Bronchial epithelial cell (primary cell): Measurements from ENCODE around the gene TUBB4A. TPM values are rescaled to one million over a fixed set of nuclear protein-coding genes. Genes with fewer than 3 reads are reported as not detected.

Source experiments
- DNase-seq: peaks from one replicate; pipeline ENCODE4 v3.0.0-alpha.2; 2010; ENCODE audit warnings: low read depth
- FAIRE-seq: peaks from 2 replicates; lab custom pipeline; 2011; peaks lifted over from hg19 to GRCh38; lab: Jason Lieb, UNC
- H3K27me3 ChIP-seq: 2 replicates; pipeline ENCODE4 v1.5.1; 2011; ENCODE audit warnings: low read length; ENCODE audit not compliant: control insufficient read depth, insufficient read depth
- H3K36me3 ChIP-seq: 2 replicates; pipeline ENCODE4 v1.5.1; 2011; ENCODE audit warnings: low read length; ENCODE audit not compliant: control insufficient read depth, insufficient read depth
- H3K4me3 ChIP-seq: 2 replicates; pipeline ENCODE4 v1.5.1; 2011; ENCODE audit warnings: mild to moderate bottlenecking, low read depth, low read length, control low read depth
- CTCF ChIP-seq: IDR thresholded peaks from 2 replicates; pipeline ENCODE4 v1.5.1; 2011; ENCODE audit warnings: mild to moderate bottlenecking, moderate library complexity, low read length, control low read depth, inconsistent platforms; ENCODE audit not compliant: insufficient read depth, severe bottlenecking
- total RNA-seq: library from RNA; depleted of rRNA; stranded (reverse); fragments of >200 nt; gene quantifications from 2 replicates; pipeline ENCODE4 v1.2.1, GENCODE V29; 2014

Gene TUBB4A
- total RNA-seq, 1 donor from 2014 or later = not detected

GRCh38 chr19:6531956-6532243 is 29.8 kb upstream of the TUBB4A start:
- Histone ChIP-seq H3K4me3 (peak overlapping the region; percentile 62), H3K36me3 (no peaks in the 10 kb centered on the region), H3K27me3 (no peaks in the 10 kb centered on the region)
- no peak for FAIRE-seq
- TF ChIP-seq CTCF = no peak
- DNase-seq = no peak

- Histone ChIP-seq H3K36me3 (no peaks in the 10 kb centered on the region), H3K27me3 (no peaks in the 10 kb centered on the region), H3K4me3 (peak overlapping the region; percentile 62)
- no peak for DNase-seq
- no peak for FAIRE-seq
- TF ChIP-seq CTCF = no peak
Measured at GRCh38 chr19:6531163-6531955, 29.2 kb upstream of the TUBB4A start.

GRCh38 chr19:6530386-6531162 is 28.5 kb upstream of the TUBB4A start, which contains the start of gene TNFSF9:
Gene TNFSF9, plus strand, starts transcription at chr19:6531026. Its CDS starts 11 bp downstream, at chr19:6531037.
- H3K36me3 ChIP-seq = no peaks in the 10 kb centered on the region
- peak within 1 kb of the TSS; percentile 62 for H3K4me3 ChIP-seq
- FAIRE-seq = no peak
- no peak for TF ChIP-seq CTCF
- H3K27me3 ChIP-seq = no peaks in the 10 kb centered on the region
- peak; percentile 68 for DNase-seq

- TF ChIP-seq CTCF = no peak
- no peak for DNase-seq
Measured at GRCh38 chr19:6529937-6530385, 27.9 kb upstream of the TUBB4A start.

GRCh38 chr19:6529351-6529750 is 27.2 kb upstream of the TUBB4A start:
- no peak overlapping the region for H3K4me3 ChIP-seq
- TF ChIP-seq CTCF = no peak
- DNase-seq = no peak
- H3K36me3 ChIP-seq = no peaks in the 10 kb centered on the region
- no peaks in the 10 kb centered on the region for H3K27me3 ChIP-seq
- no peak for FAIRE-seq

More at GRCh38 chr19:6529937-6530385, 27.9 kb upstream of the TUBB4A start:
- Histone ChIP-seq H3K27me3 (no peaks in the 10 kb centered on the region), H3K4me3 (no peak overlapping the region), H3K36me3 (no peaks in the 10 kb centered on the region)
- FAIRE-seq = no peak
